Neutrophil (primary cell): Measurements from ENCODE around the gene CDON.

Source experiments
- H3K27ac ChIP-seq: fragments of 200-600 bp; sonication (generic); 2 replicates; pipeline ENCODE4 v1.5.1; 2016; ENCODE audit warnings: mild to moderate bottlenecking, moderate library complexity
- H3K27me3 ChIP-seq: fragments of 200-600 bp; sonication (generic); 2 replicates; pipeline ENCODE4 v1.6.0; 2016; ENCODE audit warnings: mild to moderate bottlenecking
- H3K36me3 ChIP-seq: fragments of 200-600 bp; sonication (generic); 2 replicates; pipeline ENCODE4 v1.5.1; 2017
- H3K4me1 ChIP-seq, 2 experiments: fragments of 200-600 bp in 1 of 2; sonication (generic) in 1 of 2; 1 replicate in 1 of 2; 2 replicates in 1 of 2; pipeline versions ENCODE4 v1.5.1 to v1.6.1; 2013 to 2016; ENCODE audit warnings: low read depth in 1 of 2, low read length in 1 of 2, mild to moderate bottlenecking in 1 of 2, moderate library complexity in 1 of 2; ENCODE audit not compliant: control insufficient read depth in 1 of 2, insufficient read depth in 1 of 2
- H3K4me3 ChIP-seq, 2 experiments: fragments of 200-600 bp in 1 of 2; sonication (generic) in 1 of 2; 1 replicate in 1 of 2; 2 replicates in 1 of 2; pipeline ENCODE4 v1.5.1; 2013 to 2016; ENCODE audit warnings: low read depth in 1 of 2, low read length in 1 of 2, mild to moderate bottlenecking in 1 of 2, moderate library complexity in 1 of 2
- H3K9me3 ChIP-seq: fragments of 200-600 bp; sonication (generic); 2 replicates; pipeline ENCODE4 v1.5.1; 2016
- TF ChIP-seq, protein P1 (sequence below): fragments of 200-600 bp; sonication (generic); IDR thresholded peaks from 2 replicates; pipeline ENCODE4 v1.5.1; 2016; ENCODE audit warnings: antibody characterized with exemption

CDON gene

DNA sequence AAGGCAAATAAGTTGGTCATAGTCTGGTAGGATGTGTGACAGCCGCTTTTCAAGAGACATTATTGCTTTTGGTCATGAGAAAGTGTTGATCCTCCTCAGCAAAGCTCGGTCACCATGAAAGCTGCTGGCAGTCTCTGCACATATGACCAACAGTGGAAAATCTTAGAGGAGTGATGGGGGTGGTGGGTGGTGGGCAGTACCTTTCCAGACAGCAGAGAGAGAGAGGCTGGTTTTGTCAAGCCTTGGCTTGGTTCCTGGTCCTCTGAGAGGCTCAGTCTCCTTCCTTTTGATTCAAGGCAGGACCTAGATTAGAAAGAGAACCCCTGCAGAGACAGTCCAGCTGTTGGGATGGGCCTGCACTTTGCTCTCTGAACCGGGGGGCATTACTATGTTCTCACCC is 136.9 kb downstream of the CDON start:
- Histone ChIP-seq H3K9me3 (no peaks in the 10 kb centered on the region), H3K4me1 (peaks cover 0 to 6% of the 10 kb centered on the region in 2 experiments), H3K4me3 (no peak overlapping the region), H3K36me3 (no peaks in the 10 kb centered on the region), H3K27ac (no peak overlapping the region), H3K27me3 (peaks cover 9% of the 10 kb centered on the region)
- TF ChIP-seq, protein P1, sequence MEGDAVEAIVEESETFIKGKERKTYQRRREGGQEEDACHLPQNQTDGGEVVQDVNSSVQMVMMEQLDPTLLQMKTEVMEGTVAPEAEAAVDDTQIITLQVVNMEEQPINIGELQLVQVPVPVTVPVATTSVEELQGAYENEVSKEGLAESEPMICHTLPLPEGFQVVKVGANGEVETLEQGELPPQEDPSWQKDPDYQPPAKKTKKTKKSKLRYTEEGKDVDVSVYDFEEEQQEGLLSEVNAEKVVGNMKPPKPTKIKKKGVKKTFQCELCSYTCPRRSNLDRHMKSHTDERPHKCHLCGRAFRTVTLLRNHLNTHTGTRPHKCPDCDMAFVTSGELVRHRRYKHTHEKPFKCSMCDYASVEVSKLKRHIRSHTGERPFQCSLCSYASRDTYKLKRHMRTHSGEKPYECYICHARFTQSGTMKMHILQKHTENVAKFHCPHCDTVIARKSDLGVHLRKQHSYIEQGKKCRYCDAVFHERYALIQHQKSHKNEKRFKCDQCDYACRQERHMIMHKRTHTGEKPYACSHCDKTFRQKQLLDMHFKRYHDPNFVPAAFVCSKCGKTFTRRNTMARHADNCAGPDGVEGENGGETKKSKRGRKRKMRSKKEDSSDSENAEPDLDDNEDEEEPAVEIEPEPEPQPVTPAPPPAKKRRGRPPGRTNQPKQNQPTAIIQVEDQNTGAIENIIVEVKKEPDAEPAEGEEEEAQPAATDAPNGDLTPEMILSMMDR = no peak

DNA sequence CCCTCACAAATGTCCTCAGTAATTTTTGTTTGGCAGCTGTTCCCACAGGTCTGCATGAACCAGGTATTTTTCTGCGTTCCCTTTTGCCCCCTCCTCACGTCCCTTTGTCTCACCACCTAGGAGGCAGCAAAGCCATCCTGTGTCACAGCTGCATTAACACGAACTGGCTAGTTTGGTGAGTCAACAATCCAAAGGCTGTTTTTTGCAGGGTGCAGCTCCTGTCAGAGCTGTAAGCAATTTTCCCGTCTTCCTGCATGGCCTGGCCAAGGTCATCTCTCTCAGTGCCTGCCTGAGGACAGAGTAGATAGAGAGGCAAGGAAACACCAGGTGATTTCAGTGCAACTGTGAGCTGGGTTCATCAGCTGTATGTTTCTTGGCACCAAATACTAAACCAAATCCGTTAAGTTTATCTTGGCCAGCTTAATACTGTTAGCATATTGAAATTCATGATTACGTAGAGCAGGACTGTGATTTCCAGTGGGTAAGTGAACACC is 137.4 kb downstream of the CDON start:
- Histone ChIP-seq H3K27ac (no peak overlapping the region), H3K27me3 (peaks cover 9% of the 10 kb centered on the region), H3K4me3 (no peak overlapping the region), H3K9me3 (no peaks in the 10 kb centered on the region), H3K36me3 (no peaks in the 10 kb centered on the region), H3K4me1 (peaks cover 0 to 6% of the 10 kb centered on the region in 2 experiments)
- TF ChIP-seq, protein P1 = no peak

DNA sequence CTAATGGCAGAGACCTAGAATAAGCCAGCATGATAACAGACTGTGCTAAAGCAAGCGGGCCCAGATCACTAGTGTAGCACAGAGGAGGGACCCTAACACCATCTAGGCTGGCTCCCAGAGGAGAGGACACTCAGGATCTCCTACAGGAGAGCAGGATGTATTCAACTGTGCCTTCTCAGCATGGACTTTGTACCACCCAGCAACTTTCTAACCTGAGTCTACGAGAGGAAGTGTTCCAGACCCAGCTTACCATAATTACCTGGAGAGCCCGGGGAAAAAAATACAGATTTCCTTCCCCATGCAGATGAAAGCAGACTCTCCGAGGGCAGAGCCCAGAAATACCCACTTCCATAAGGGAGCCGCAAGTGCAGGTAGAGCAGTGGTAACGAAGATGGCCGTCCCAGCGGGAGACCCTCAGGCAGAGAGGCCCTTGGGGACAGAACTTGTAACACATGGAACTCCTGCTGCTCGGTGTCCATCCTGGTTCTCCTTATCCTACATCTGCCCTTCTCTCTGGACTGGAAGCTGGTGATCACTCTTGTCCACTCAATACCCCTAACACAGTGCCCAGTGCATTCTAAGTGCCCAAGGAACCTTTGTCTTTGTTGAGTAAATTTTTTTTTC is 138.2 kb downstream of the CDON start:
- Histone ChIP-seq H3K36me3 (no peaks in the 10 kb centered on the region), H3K4me1 (peaks cover 0 to under 1% of the 10 kb centered on the region in 2 experiments), H3K27me3 (peaks cover 9% of the 10 kb centered on the region), H3K9me3 (no peaks in the 10 kb centered on the region), H3K4me3 (no peak overlapping the region), H3K27ac (no peak overlapping the region)
- TF ChIP-seq, protein P1 = no peak

DNA sequence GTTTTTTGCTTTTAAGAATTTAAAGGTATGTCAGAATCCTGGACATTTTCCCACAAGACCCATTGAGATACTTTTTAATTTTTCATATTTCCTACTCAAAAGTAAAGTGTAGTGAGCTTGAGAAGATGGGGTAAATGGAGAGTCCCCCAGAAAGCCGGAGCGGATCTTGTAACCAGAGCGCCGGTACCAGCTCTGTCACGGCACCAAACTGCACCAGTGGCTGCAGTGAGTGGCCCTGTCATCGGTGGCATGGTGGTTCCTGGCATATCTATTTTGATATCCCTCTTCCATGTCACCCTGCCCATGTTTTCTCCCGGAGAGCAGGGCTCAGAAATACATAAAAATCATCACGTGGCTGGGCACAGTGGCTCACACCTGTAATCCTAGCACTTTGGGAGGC is 139.0 kb downstream of the CDON start:
- H3K9me3 ChIP-seq = no peaks in the 10 kb centered on the region
- no peaks in the 10 kb centered on the region for H3K36me3 ChIP-seq
- H3K4me1 ChIP-seq = no peaks in the 10 kb centered on the region
- no peak overlapping the region for H3K27ac ChIP-seq
- no peak overlapping the region for H3K4me3 ChIP-seq
- H3K27me3 ChIP-seq = peaks cover 9% of the 10 kb centered on the region
- TF ChIP-seq, protein P1 = no peak

DNA sequence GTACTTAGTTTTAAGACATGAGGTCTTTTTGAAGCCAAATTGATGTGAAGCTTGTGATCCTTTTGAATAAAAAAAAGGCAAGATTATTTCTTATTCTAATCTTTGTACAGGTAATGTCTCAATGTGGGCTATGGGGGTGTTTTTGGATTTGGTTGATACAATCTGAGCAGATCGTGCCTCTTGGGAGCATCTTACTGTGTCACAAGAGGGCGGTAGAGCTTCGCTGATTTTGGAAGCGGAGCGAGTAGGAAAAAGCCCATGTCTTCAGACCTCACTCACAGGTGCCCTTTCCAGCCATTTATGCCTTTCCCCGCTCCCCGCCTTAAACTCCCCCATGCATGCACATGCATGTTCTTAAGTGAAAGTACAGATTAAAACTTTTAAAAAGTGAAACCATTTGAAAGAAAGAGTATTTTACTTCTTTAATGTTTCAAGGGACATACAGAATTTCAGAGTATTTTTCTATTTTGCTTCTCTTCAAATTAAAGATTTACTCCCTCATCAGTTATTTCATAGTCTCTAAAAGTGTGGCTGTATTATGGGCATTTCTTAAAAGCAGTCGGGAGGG is 139.6 kb downstream of the CDON start:
- H3K9me3 ChIP-seq = no peaks in the 10 kb centered on the region
- TF ChIP-seq, protein P1 = no peak

More for the DNA sequence above, 139.6 kb downstream of the CDON start:
- Histone ChIP-seq H3K27me3 (peaks cover 14% of the 10 kb centered on the region), H3K4me1 (no peaks in the 10 kb centered on the region), H3K27ac (no peak overlapping the region), H3K36me3 (no peaks in the 10 kb centered on the region), H3K4me3 (no peak overlapping the region)
